Ovary (tissue), 9 donors: Measurements from ENCODE around the gene MECP2. TPM values are rescaled to one million over a fixed set of nuclear protein-coding genes. Genes with fewer than 3 reads are reported as not detected.

Experiments used
- DNase-seq, 5 donors: peaks; one replicate each; pipeline ENCODE4 v3.0.0-alpha.2; 2019 to 2020
- H3K27ac ChIP-seq, 2 donors: fragments of 200-600 bp; one replicate each; pipeline versions ENCODE4 v1.5.1 to v1.8.0; 2019 to 2022
- H3K27me3 ChIP-seq: fragments of 200-600 bp; one replicate; pipeline ENCODE4 v1.8.0; 2022
- H3K36me3 ChIP-seq: fragments of 200-600 bp; sonication (generic); one replicate; pipeline ENCODE4 v1.5.1; 2019
- H3K4me1 ChIP-seq: one replicate; pipeline ENCODE4 v1.8.1; 2013; ENCODE audit warnings: mild to moderate bottlenecking, moderate library complexity; ENCODE audit not compliant: insufficient read depth
- H3K4me3 ChIP-seq: fragments of 200-600 bp; sonication (generic); one replicate; pipeline ENCODE4 v1.5.1; 2017
- H3K9me3 ChIP-seq, 2 donors: fragments of 200-600 bp in 1 of 2; sonication (generic) in 1 of 2; one replicate each; pipeline versions ENCODE4 v1.5.1 to v1.8.1; 2013 to 2019; ENCODE audit warnings: mild to moderate bottlenecking in 1 of 2, moderate library complexity in 1 of 2
- CTCF ChIP-seq, 3 donors: fragments of 450-650 bp in 2 of 3; fragments of 200-600 bp in 1 of 3; IDR thresholded peaks; one replicate each; pipeline versions ENCODE4 v1.5.1 to v1.8.0; 2016 to 2022; ENCODE audit warnings: antibody characterized with exemption in 3 of 3, mild to moderate bottlenecking in 1 of 3
- EP300 ChIP-seq: sonication (generic); formaldehyde crosslinking; IDR thresholded peaks from one replicate; pipeline ENCODE4 v1.6.1; 2017; ENCODE audit warnings: antibody characterized with exemption
- POLR2A ChIP-seq: fragments of 450-650 bp; IDR thresholded peaks from one replicate; pipeline ENCODE4 v1.6.1; 2017; ENCODE audit warnings: antibody characterized with exemption, mild to moderate bottlenecking, moderate library complexity
- WGBS, 3 donors: extraction: QIAGEN DNeasy Blood & Tissue Kit in 1 of 3; methylation state at CpG; one replicate each; pipeline versions ENCODE4 v1.1.5 to v1.1.7; 2013 to 2017; 5-methylcytosine and 5-hydroxymethylcytosine counted together
- intact Hi-C, 4 donors: fragments of 100-400 bp; cut with DNase I; formaldehyde crosslinking; loops; one replicate each; pipeline versions ENCODE4 v1.11.0 to v1.15.1; 2022 to 2023
- polyA plus RNA-seq, 2 donors: library from polyadenylated mRNA; stranded (reverse); fragments of 200-250 nt in 1 of 2; fragments of 350-450 nt in 1 of 2; fragmentation: Illumina TruSeq in 1 of 2; extraction: RNeasy Lipid Tissue Mini Kit (QIAGEN cat#74804) in 1 of 2; gene quantifications; one replicate each; pipeline ENCODE4 v1.2.3, GENCODE V29; 2013 to 2014
- total RNA-seq, 7 donors: library from RNA; depleted of rRNA in 2 of 7; stranded (reverse); fragments of >200 nt in 2 of 7; fragmentation: NEBNext Ultra II Directional in 3 of 7; extraction: Animal tissue kit (Norgen Biotek cat#: 25700) in 3 of 7; gene quantifications; one replicate each; pipeline versions ENCODE4 v1.1.0 to v1.2.4, GENCODE V29; 2016 to 2023
- donor health status: DM: no; HTN: no; CAD: no; lungs with moderate emphysema.
- donor health status: DM: no; HTN: no; CAD: no.
- donor health status: Bipolar disorder and iron deficiency.
- donor health status: DM: yes; HTN: yes; CAD: no.
- donor health status: DM: no; HTN: no; CAD: no.
- donor health status: DM: yes; HTN: yes; CAD: no.

The MECP2 gene
- total and polyA plus RNA-seq, 9 donors = 26.8 to 91.2 (median 62.2) TPM

- no peaks in the 10 kb centered on the region for H3K9me3 ChIP-seq
- 63 to 67% (median 63%) methylated on average over 13 of the region's 13 CpGs for WGBS, 3 donors
- no peak overlapping the region for H3K27ac ChIP-seq
- peaks cover 11% of the 10 kb centered on the region for H3K4me1 ChIP-seq
- no peak for DNase-seq
- H3K4me3 ChIP-seq = no peak overlapping the region
- no peaks in the 10 kb centered on the region for H3K36me3 ChIP-seq
- H3K27me3 ChIP-seq = no peaks in the 10 kb centered on the region
- intact Hi-C loops = no loop called here
- TF ChIP-seq EP300 = no peak
- TF ChIP-seq POLR2A = no peak
- no peak for TF ChIP-seq CTCF (IDR thresholded peaks at IDR 0.05)
Observed at GRCh38 chrX:154028502-154029184, 68.9 kb downstream of the MECP2 start.

- H3K27ac ChIP-seq = no peak overlapping the region
- no peak overlapping the region for H3K4me3 ChIP-seq
- intact Hi-C loops = no loop called here
- H3K27me3 ChIP-seq = no peaks in the 10 kb centered on the region
- no peak for DNase-seq
- H3K36me3 ChIP-seq = no peaks in the 10 kb centered on the region
- peaks cover 11% of the 10 kb centered on the region for H3K4me1 ChIP-seq
- TF ChIP-seq EP300 (no peak), POLR2A (no peak), CTCF (IDR thresholded peaks at IDR 0.05) (no peak)
- H3K9me3 ChIP-seq = no peaks in the 10 kb centered on the region
- WGBS, 3 donors = 40 to 55% (median 54%) methylated on average over 1 of the region's 1 CpG
Observed at GRCh38 chrX:154027986-154028385, 69.5 kb downstream of the MECP2 start.

- TF ChIP-seq POLR2A (no peak), EP300 (no peak), CTCF (IDR thresholded peaks at IDR 0.05) (no peak)
- no peak for DNase-seq
- Histone ChIP-seq H3K27me3 (no peaks in the 10 kb centered on the region), H3K9me3 (no peaks in the 10 kb centered on the region), H3K27ac (no peak overlapping the region), H3K36me3 (no peaks in the 10 kb centered on the region), H3K4me1 (peaks cover 11% of the 10 kb centered on the region), H3K4me3 (no peak overlapping the region)
- 75 to 86% (median 81%) methylated on average over 6 of the region's 6 CpGs for WGBS, 3 donors
- intact Hi-C loops = no loop called here
Observed at GRCh38 chrX:154027022-154027402, 70.5 kb downstream of the MECP2 start.

GRCh38 chrX:154026136-154027021 lies 71.1 kb downstream of the MECP2 start:
- H3K4me1 ChIP-seq = peaks cover 11% of the 10 kb centered on the region
- H3K36me3 ChIP-seq = no peaks in the 10 kb centered on the region
- no peak overlapping the region for H3K27ac ChIP-seq
- DNase-seq = no peak
- TF ChIP-seq CTCF (IDR thresholded peaks at IDR 0.05) (no peak), EP300 (no peak), POLR2A (no peak)
- no peaks in the 10 kb centered on the region for H3K9me3 ChIP-seq
- no peaks in the 10 kb centered on the region for H3K27me3 ChIP-seq
- intact Hi-C loops = no loop called here
- no peak overlapping the region for H3K4me3 ChIP-seq
- WGBS, 3 donors = 86 to 87% (median 87%) methylated on average over 21 of the region's 21 CpGs
